Fibroblast of pulmonary artery (primary cell): ENCODE measurements around the gene CTIF.

Experiments
- DNase-seq: peaks from one replicate; pipeline ENCODE4 v3.0.0-alpha.2; 2010; ENCODE audit warnings: low read depth
- H3K4me3 ChIP-seq: replicated peaks from 2 replicates; pipeline ENCODE4 v1.5.1; 2011; ENCODE audit warnings: low read depth, mild to moderate bottlenecking, control low read depth, low read length, moderate library complexity
- TF ChIP-seq, protein P1 (sequence below): IDR thresholded peaks from 2 replicates; pipeline ENCODE4 v1.5.1; 2011; ENCODE audit warnings: mild to moderate bottlenecking, control low read depth, low read length, inconsistent platforms; ENCODE audit errors: missing control alignments

CTIF gene

DNA sequence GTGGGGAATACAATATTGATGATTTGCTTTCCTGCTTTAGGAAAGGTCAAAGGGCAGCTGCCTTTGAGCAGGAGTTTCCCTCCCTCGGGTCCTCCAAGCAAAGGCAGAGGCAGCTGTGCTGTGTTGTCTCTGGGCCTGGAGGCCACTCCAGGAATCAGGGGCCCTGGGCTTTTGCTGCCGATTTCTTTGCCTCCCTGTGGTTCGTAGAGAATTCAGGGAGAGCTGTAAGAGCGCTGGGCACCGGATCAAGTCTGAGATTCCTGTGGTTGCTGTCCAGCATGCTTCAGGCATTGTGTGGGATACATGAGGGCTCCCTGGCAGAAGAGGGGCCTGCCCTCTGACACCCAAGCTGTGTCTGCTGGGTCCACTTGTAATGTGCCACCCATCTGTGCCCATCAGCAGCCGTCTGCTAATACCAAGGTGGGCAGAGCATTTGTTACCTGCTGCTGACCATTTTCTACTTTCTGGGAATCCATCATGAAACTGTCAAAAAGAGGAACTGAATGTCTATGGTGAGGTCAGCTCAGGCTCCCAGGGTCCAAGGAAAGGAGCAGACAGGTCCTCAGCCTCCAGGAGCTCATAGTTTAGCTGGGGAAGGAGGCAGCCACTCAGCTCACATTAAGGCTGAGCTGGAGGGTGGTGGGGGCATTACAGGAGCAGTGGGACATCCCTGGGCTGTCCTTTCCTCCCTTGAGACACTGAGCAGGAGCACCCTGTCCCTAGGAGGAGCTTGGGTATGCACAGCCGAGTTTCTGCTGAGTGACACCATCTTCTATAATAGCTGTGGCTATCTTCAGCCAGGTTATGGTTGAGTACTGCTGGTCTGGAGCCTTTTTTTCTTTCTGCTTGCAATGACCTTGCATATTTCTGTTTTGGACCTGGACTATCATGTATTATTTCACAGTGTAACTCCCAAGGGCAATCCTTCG lies 68.5 kb downstream of the CTIF start:
- H3K4me3 ChIP-seq: no peak overlapping the region
- TF ChIP-seq, protein P1, sequence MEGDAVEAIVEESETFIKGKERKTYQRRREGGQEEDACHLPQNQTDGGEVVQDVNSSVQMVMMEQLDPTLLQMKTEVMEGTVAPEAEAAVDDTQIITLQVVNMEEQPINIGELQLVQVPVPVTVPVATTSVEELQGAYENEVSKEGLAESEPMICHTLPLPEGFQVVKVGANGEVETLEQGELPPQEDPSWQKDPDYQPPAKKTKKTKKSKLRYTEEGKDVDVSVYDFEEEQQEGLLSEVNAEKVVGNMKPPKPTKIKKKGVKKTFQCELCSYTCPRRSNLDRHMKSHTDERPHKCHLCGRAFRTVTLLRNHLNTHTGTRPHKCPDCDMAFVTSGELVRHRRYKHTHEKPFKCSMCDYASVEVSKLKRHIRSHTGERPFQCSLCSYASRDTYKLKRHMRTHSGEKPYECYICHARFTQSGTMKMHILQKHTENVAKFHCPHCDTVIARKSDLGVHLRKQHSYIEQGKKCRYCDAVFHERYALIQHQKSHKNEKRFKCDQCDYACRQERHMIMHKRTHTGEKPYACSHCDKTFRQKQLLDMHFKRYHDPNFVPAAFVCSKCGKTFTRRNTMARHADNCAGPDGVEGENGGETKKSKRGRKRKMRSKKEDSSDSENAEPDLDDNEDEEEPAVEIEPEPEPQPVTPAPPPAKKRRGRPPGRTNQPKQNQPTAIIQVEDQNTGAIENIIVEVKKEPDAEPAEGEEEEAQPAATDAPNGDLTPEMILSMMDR: no peak
- DNase-seq: peak; percentile 88

DNA sequence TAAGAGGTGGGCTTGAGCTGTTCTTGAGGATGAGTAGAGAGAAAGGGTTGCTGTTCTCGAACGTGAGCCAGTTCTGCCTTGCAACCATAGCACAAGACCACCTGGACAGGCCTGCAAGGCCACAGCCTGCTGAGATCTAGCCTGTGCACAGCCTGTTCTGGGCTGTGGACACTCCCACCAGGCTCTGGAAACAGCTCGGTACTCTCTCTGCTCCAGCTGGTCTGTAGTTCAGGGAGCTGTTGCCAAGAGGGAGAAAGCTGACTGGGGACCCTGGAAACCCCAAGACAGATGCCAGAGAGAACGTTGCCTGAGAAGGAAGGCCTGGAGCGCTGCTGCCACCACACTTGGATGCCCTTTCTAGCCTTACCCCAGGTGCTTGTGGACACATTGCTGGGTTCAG lies 69.8 kb downstream of the CTIF start:
- no peak overlapping the region for H3K4me3 ChIP-seq
- TF ChIP-seq, protein P1: no peak

DNA sequence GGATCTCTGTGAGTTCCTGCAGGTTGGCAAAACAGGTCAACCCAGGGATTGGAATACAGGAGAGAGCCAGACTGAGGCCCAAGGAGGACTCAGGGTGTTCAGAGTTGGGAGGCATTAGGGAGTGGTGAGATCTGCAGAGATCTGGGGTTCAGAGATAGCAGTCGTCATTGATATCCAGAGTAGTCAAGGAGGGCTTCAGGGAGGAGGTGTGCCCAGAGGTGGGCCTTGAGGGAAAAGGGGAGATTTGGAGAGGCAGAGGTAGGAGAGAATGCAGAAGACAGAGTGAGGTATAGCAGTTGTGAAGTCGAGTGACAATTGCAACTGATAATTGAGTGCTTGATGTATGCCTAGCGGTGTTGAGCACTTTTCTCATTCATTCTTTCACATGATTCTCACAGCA lies 70.3 kb downstream of the CTIF start:
- H3K4me3 ChIP-seq: no peak overlapping the region
- no peak for DNase-seq
- TF ChIP-seq, protein P1: no peak

More for the DNA sequence above, 69.8 kb downstream of the CTIF start:
- DNase-seq: no peak

DNA sequence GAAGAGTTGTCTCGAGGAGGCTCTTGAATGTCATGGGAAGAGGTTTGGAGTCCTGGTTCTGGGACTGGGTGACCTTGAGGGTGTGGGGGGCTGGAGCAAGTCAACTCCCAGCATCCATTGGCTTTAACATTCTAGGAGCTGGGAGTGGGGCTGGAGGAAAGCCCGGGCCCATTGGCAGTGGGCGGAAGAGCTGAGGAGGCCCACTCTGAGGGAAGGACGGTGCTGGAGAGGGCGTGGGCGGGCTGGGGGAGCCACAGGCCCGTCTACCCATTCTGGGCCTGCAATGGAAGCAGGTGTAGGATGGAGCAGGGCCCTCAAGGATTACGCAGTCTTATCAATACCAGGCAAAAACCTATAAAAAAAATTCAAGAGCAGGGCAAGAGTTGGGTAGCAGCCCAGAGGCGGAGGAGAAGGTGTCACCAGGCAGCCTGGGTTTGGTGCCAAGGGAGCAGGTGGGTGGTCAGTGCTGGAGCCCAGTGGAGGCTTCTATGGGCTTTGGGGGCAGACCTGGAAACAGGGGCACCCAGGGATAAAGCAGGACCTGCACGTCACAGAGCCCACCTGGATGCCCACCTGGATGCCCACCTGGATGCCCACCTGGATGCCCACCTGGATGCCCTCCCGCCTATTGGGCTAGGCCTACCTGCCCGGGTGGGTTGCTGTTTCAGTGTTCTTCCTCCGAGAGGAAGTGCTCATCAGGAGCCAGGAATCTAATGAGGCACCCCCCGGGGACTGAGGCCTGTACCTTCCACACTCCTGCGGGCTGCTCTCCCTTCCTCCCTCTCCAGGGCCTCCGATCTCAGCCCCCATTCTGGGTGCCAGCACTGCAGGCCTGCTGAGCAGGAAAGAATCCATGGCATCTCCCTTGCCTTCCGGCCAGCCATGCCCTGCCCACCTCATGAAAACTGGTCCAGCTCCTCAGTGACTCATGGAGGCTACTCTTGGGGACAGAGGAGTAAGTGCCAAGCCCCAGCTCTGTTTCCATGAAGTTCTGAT lies 71.3 kb downstream of the CTIF start:
- no peak overlapping the region for H3K4me3 ChIP-seq
- TF ChIP-seq, protein P1: no peak
- DNase-seq: no peak

DNA sequence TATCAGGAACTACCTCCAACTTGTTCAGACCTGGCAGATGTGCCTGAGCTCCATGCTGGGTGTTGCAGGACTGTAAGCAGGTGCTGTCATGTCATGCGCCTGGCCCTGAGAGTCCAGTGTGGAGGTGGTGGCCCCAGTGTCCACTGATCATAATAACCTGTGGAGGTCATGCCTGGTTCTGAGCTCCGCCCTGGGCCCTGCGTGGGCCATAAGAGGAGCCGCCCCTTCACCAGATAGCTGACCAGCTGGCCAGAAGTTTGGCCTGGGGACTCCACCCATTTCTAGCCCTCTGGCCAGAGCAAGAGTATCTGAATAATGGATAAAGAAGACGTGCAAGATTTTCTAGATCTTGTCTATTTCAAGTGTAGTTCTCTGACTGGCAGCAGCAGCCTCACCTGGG lies 72.4 kb downstream of the CTIF start:
- no peak for DNase-seq
- no peak overlapping the region for H3K4me3 ChIP-seq
- TF ChIP-seq, protein P1: no peak

DNA sequence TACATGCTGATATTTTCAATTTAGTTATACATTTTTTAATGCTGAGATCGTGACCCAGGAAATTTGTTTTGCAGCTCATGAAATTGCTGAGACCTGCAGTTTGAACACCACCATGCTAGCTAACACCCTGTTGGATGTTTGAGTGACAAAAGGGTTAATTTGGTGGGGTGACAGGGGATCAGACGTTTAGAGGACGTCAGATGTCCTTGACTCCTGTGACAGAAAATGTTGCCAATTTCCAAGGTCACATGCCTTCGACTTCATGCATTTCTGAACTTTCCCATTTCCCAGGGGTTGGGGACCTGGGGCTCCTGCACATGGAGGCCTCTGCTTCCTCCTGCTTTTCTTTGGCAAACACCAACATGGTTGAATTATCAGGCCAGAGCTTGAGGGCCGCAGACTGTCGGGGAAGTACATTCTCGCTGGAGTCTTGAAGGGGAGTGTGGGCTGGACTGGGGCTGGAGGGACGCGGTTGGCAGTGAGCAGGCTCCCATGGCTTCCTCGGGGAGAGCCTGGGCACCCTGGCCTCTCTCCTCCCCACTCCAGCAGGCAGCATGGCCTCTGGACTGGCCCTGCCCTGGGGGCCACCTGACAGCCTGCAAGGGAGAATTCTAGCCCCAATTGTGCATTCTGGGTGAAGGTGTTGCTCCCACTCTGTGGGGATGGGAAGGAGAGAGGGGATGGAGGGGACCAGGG lies 73.1 kb downstream of the CTIF start:
- DNase-seq: no peak
- H3K4me3 ChIP-seq: no peak overlapping the region
- TF ChIP-seq, protein P1: no peak
